ENCODE results near the gene DTX3L.

- TF ChIP-seq SUZ12 (IDR thresholded peaks at IDR 0.05; ENCODE audit: extremely low read depth, insufficient read depth, insufficient read length): no peak
- TF ChIP-seq ZNF274 (IDR thresholded peaks at IDR 0.05; ENCODE audit: low read depth, low read length): no peak
- TF ChIP-seq YY1 (IDR thresholded peaks at IDR 0.05; ENCODE audit: insufficient read depth, insufficient read length): no peak
Observed at GRCh38 chr3:122533931-122534334, 30.2 kb upstream of the DTX3L start.

Data from NT2/D1 (cell line).